ENCODE data around the gene DISP1.

The DISP1 gene

GRCh38 chr1:222798975-222799374 is 15.9 kb upstream of the DISP1 start:
- Mint-ChIP-seq H3K4me1 (no peaks in the 10 kb centered on the region), H3K4me3 (no peak overlapping the region), H3K9me3 (no peaks in the 10 kb centered on the region), H3K27me3 (ENCODE audit: low read depth) (peaks cover 10% of the 10 kb centered on the region), H3K27ac (no peak overlapping the region), H3K36me3 (ENCODE audit: low read depth) (no peaks in the 10 kb centered on the region)
- TF ChIP-seq CTCF (IDR thresholded peaks at IDR 0.05; ENCODE audit: unreplicated experiment in 3 of 3), result no peak

- H3K9me3 Mint-ChIP-seq, result no peaks in the 10 kb centered on the region
- H3K27me3 Mint-ChIP-seq (ENCODE audit: low read depth), result peaks cover 10% of the 10 kb centered on the region
- H3K36me3 Mint-ChIP-seq (ENCODE audit: low read depth), result no peaks in the 10 kb centered on the region
- peaks cover 8% of the 10 kb centered on the region for H3K4me1 Mint-ChIP-seq
- H3K4me3 Mint-ChIP-seq, result no peak overlapping the region
- H3K27ac Mint-ChIP-seq, result no peak overlapping the region
- no peak for TF ChIP-seq CTCF (IDR thresholded peaks at IDR 0.05; ENCODE audit: unreplicated experiment in 3 of 3)
Observed at GRCh38 chr1:222801067-222801466, 13.8 kb upstream of the DISP1 start.

- H3K9me3 Mint-ChIP-seq, result no peaks in the 10 kb centered on the region
- H3K27me3 Mint-ChIP-seq (ENCODE audit: low read depth), result peaks cover 4% of the 10 kb centered on the region
- no peak for TF ChIP-seq CTCF (IDR thresholded peaks at IDR 0.05; ENCODE audit: unreplicated experiment in 3 of 3)
- no peak overlapping the region for H3K4me3 Mint-ChIP-seq
- peaks cover 17% of the 10 kb centered on the region for H3K4me1 Mint-ChIP-seq
- H3K27ac Mint-ChIP-seq, result peak overlapping the region in 1 of 3 experiments; percentile 31
- no peaks in the 10 kb centered on the region for H3K36me3 Mint-ChIP-seq (ENCODE audit: low read depth)
Observed at GRCh38 chr1:222811671-222812070, 3.2 kb upstream of the DISP1 start.

GRCh38 chr1:222813866-222814535 is 838 bp upstream of the DISP1 start:
- TF ChIP-seq CTCF (IDR thresholded peaks at IDR 0.05; ENCODE audit: unreplicated experiment in 3 of 3), result no peak
- Mint-ChIP-seq H3K9me3 (no peaks in the 10 kb centered on the region), H3K4me3 (peak overlapping the region; percentile 90 to 97 (median 95)), H3K4me1 (peaks cover 30% of the 10 kb centered on the region), H3K36me3 (ENCODE audit: low read depth) (no peaks in the 10 kb centered on the region), H3K27me3 (ENCODE audit: low read depth) (peaks cover 4% of the 10 kb centered on the region), H3K27ac (peak overlapping the region; percentile 77 to 96 (median 95))

GRCh38 chr1:222815440-222815765 is 564 bp downstream of the DISP1 start:
- no peak for TF ChIP-seq CTCF (IDR thresholded peaks at IDR 0.05; ENCODE audit: unreplicated experiment in 3 of 3)
- Mint-ChIP-seq H3K36me3 (ENCODE audit: low read depth) (no peaks in the 10 kb centered on the region), H3K4me1 (peaks cover 37% of the 10 kb centered on the region), H3K27me3 (ENCODE audit: low read depth) (peaks cover 4% of the 10 kb centered on the region), H3K27ac (peak overlapping the region; percentile 77 to 95 (median 95)), H3K9me3 (no peaks in the 10 kb centered on the region), H3K4me3 (peak overlapping the region; percentile 95 to 97 (median 95))

GRCh38 chr1:222817529-222817928 is 2.7 kb downstream of the DISP1 start:
- H3K4me1 Mint-ChIP-seq, result peaks cover 37% of the 10 kb centered on the region
- H3K9me3 Mint-ChIP-seq, result no peaks in the 10 kb centered on the region
- TF ChIP-seq CTCF (IDR thresholded peaks at IDR 0.05; ENCODE audit: unreplicated experiment in 3 of 3), result no peak
- H3K4me3 Mint-ChIP-seq, result peak overlapping the region; percentile 58 to 69 (median 68)
- H3K36me3 Mint-ChIP-seq (ENCODE audit: low read depth), result no peaks in the 10 kb centered on the region
- peak overlapping the region in 2 of 3 experiments; percentile 20 to 49 for H3K27ac Mint-ChIP-seq
- no peaks in the 10 kb centered on the region for H3K27me3 Mint-ChIP-seq (ENCODE audit: low read depth)
